Panc1 (cell line): ENCODE data around the gene CCDC141. TPM values are rescaled to one million over a fixed set of nuclear protein-coding genes. Genes with fewer than 3 reads are reported as not detected.

Experiments used
- ATAC-seq: fragments of 200-7000 bp; cut with Tn5 transposase; 2 replicates; pipeline ENCODE4 v1.9.1; 2020; ENCODE audit warnings: mild to moderate bottlenecking, moderate library complexity
- BruUV-seq: library from RNA; stranded (reverse); fragments of 400-500 nt; replicated peaks from 2 replicates; lab custom pipeline; 2021; lab: Mats Ljungman, UMichigan
- CTCF ChIA-PET: fragments of 300-600 bp; sonication (Branson Sonifier 250); formaldehyde crosslinking; loops from one replicate; lab custom pipeline; 2022; ENCODE audit warnings: antibody characterized with exemption; lab: Charles Lee
- POLR2A ChIA-PET: fragments of 300-600 bp; sonication (Branson Sonifier 250); formaldehyde crosslinking; loops from one replicate; lab custom pipeline; 2022; ENCODE audit warnings: antibody characterized with exemption; lab: Charles Lee
- DNase-seq: peaks from one replicate; pipeline ENCODE4 v3.0.0-alpha.2; 2010; ENCODE audit warnings: low read depth, low spot score
- H3K27ac ChIP-seq: 2 replicates; pipeline ENCODE4 v1.5.1; 2011; ENCODE audit warnings: mild to moderate bottlenecking, low read length, inconsistent platforms
- H3K27me3 ChIP-seq: fragments of 200-500 bp; sonication (Bioruptor generic); 2 replicates; pipeline ENCODE4 v1.6.0; 2014; ENCODE audit warnings: low read length, inconsistent platforms; ENCODE audit not compliant: control insufficient read depth, insufficient read depth
- H3K36me3 ChIP-seq: fragments of 200-500 bp; sonication (Bioruptor generic); 2 replicates; pipeline ENCODE4 v1.5.1; 2014; ENCODE audit warnings: inconsistent platforms, mild to moderate bottlenecking, low read length, moderate library complexity; ENCODE audit not compliant: control insufficient read depth, insufficient read depth
- H3K4me1 ChIP-seq: 2 replicates; pipeline ENCODE4 v1.5.1; 2011; ENCODE audit warnings: inconsistent platforms, mild to moderate bottlenecking, low read length, moderate library complexity; ENCODE audit not compliant: control insufficient read depth, insufficient read depth
- H3K4me3 ChIP-seq, 2 experiments: 2 replicates each; pipeline ENCODE4 v1.5.1; 2011 to 2012; ENCODE audit warnings: low read depth in 2 of 2, low read length in 2 of 2, mild to moderate bottlenecking in 2 of 2, inconsistent platforms in 1 of 2, moderate library complexity in 1 of 2
- H3K9me3 ChIP-seq: fragments of 200-500 bp; sonication (Bioruptor generic); 2 replicates; pipeline ENCODE4 v1.5.1; 2014; ENCODE audit warnings: low read depth, mild to moderate bottlenecking, inconsistent platforms, low read length, moderate library complexity; ENCODE audit not compliant: control insufficient read depth, insufficient read depth
- CTCF ChIP-seq: fragments of 450-650 bp; IDR thresholded peaks from 2 replicates; pipeline ENCODE4 v1.5.1; 2017; ENCODE audit warnings: mild to moderate bottlenecking
- POLR2AphosphoS5 ChIP-seq: IDR thresholded peaks from 2 replicates; pipeline ENCODE4 v1.6.1; 2012; ENCODE audit warnings: mild to moderate bottlenecking, low read depth, low read length, moderate library complexity
- SIN3A ChIP-seq: IDR thresholded peaks from 2 replicates; pipeline ENCODE4 v1.6.1; 2012; ENCODE audit warnings: low read depth, mild to moderate bottlenecking, low read length, moderate library complexity, borderline replicate concordance; ENCODE audit not compliant: insufficient read depth
- TCF7L2 ChIP-seq: IDR thresholded peaks from 2 replicates; pipeline ENCODE4 v1.6.1; 2011; ENCODE audit warnings: mild to moderate bottlenecking, low read depth, low read length, inconsistent platforms
- in situ Hi-C: cut with HindIII; loops from 2 replicates; pipeline ENCODE4 v1.10.0; 2016; ENCODE audit warnings: low sequenced_read_pairs, low pct_unique_long_range_greater_than_20kb
- intact Hi-C: fragments of 100-400 bp; cut with micrococcal nuclease; formaldehyde crosslinking; loops from one replicate; pipeline ENCODE4 v1.10.0; 2022; ENCODE audit not compliant: unreplicated experiment
- total RNA-seq: library from RNA; stranded (reverse); gene quantifications from one replicate; pipeline ENCODE4 v1.2.1, GENCODE V29; 2021; ENCODE audit not compliant: unreplicated experiment
- TF ChIP-seq, protein P1 (sequence below), 2 experiments: IDR thresholded peaks; 2 replicates each; pipeline ENCODE4 v1.6.1; 2011 to 2012; ENCODE audit warnings: low read depth in 2 of 2, control low read depth in 1 of 2, low read length in 1 of 2, mild to moderate bottlenecking in 1 of 2, moderate library complexity in 1 of 2; ENCODE audit not compliant: insufficient read depth in 1 of 2

Gene CCDC141
- total RNA-seq, 1 experiment from 2014 or later, result 0.10 TPM

DNA sequence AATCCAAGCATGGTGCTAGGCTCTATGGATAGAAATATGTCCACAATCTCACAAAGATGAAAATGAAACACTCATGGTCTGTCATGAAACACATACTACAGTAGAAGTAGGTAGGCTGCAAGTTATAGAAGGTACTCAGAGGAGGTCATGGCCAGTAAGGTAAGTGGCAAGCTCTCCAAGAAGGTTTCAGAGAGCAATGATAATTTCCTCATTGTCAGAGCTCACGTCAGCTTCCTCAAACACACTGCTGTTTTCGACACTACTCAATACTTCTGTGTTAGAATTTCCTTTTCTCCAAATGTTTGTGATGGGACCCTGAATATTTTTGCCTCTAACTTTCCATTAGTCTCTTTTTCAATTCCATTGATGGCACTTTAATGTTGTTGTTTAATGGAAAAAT, 25.5 kb downstream of the CCDC141 start:
- CTCF ChIA-PET, result no interaction called here
- BruUV-seq, result no TSS peak
- intact Hi-C loops, result no loop called here

DNA sequence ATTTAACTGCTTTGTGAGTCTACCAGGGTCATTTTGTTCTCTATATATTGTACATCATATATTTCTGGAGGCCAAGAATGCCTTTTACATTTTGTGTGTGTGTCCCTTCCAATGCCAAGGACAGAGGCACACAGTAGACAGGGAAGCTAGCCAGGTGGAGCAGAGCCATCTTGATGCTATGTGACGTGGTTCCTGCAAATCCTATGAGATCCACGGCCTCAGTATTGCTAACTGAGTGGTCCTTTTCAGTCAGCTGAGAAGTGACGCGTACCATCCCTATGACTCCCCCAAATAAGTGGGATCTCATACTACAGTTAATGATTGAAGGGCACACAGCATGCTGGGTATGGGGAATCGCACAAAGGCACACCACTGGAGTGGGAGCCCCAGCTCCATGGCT, 27.3 kb downstream of the CCDC141 start:
- no TSS peak for BruUV-seq
- ChIA-PET CTCF (interaction anchor here (0.5 kb wide), 1 partner anchor 131 kb away, joined by 4 read pairs; no protein-coding TSS in a partner anchor), POLR2A (no interaction called here)
- TF ChIP-seq CTCF, result no peak
- no peak for TF ChIP-seq SIN3A
- TF ChIP-seq TCF7L2, result no peak
- TF ChIP-seq, protein P1, sequence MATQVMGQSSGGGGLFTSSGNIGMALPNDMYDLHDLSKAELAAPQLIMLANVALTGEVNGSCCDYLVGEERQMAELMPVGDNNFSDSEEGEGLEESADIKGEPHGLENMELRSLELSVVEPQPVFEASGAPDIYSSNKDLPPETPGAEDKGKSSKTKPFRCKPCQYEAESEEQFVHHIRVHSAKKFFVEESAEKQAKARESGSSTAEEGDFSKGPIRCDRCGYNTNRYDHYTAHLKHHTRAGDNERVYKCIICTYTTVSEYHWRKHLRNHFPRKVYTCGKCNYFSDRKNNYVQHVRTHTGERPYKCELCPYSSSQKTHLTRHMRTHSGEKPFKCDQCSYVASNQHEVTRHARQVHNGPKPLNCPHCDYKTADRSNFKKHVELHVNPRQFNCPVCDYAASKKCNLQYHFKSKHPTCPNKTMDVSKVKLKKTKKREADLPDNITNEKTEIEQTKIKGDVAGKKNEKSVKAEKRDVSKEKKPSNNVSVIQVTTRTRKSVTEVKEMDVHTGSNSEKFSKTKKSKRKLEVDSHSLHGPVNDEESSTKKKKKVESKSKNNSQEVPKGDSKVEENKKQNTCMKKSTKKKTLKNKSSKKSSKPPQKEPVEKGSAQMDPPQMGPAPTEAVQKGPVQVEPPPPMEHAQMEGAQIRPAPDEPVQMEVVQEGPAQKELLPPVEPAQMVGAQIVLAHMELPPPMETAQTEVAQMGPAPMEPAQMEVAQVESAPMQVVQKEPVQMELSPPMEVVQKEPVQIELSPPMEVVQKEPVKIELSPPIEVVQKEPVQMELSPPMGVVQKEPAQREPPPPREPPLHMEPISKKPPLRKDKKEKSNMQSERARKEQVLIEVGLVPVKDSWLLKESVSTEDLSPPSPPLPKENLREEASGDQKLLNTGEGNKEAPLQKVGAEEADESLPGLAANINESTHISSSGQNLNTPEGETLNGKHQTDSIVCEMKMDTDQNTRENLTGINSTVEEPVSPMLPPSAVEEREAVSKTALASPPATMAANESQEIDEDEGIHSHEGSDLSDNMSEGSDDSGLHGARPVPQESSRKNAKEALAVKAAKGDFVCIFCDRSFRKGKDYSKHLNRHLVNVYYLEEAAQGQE (IDR thresholded peaks at IDR 0.05; ENCODE audit: insufficient read depth in 1 of 2, low read depth in 2 of 2, low read length in 1 of 2), result no peak
- TF ChIP-seq POLR2AphosphoS5, result no peak
- DNase-seq, result no peak
- in situ Hi-C loops (no loop called here), intact Hi-C loops (no loop called here)
- ATAC-seq, result no peak
- Histone ChIP-seq H3K27ac (no peak overlapping the region), H3K36me3 (no peaks in the 10 kb centered on the region), H3K4me1 (no peaks in the 10 kb centered on the region), H3K27me3 (no peaks in the 10 kb centered on the region), H3K9me3 (no peaks in the 10 kb centered on the region), H3K4me3 (no peak overlapping the region)

More for the DNA sequence above, 25.5 kb downstream of the CCDC141 start:
- in situ Hi-C loops, result no loop called here
- ATAC-seq, result no peak
- Histone ChIP-seq H3K9me3 (no peaks in the 10 kb centered on the region), H3K27me3 (no peaks in the 10 kb centered on the region), H3K4me3 (no peak overlapping the region), H3K4me1 (no peaks in the 10 kb centered on the region), H3K27ac (no peak overlapping the region), H3K36me3 (no peaks in the 10 kb centered on the region)
- no peak for TF ChIP-seq POLR2AphosphoS5
- TF ChIP-seq CTCF, result no peak
- no peak for TF ChIP-seq SIN3A
- no peak for TF ChIP-seq TCF7L2
- TF ChIP-seq, protein P1 (IDR thresholded peaks at IDR 0.05; ENCODE audit: insufficient read depth in 1 of 2, low read depth in 2 of 2, low read length in 1 of 2), result no peak
- POLR2A ChIA-PET, result no interaction called here
- no peak for DNase-seq
